GM12878 (cell line): ENCODE measurements around the gene GSAP.

Experiments used
- CTCF ChIP-seq, 3 experiments: IDR thresholded peaks in 2 of 3; conservative IDR thresholded peaks in 1 of 3; 2 replicates each; pipeline ENCODE4 v1.5.1; 2011; ENCODE audit warnings: low read depth in 3 of 3, low read length in 3 of 3, mild to moderate bottlenecking in 3 of 3, control low read depth in 2 of 3, moderate library complexity in 2 of 3, inconsistent platforms in 1 of 3, mixed read lengths in 1 of 3; ENCODE audit not compliant: control insufficient read depth in 2 of 3, insufficient read depth in 1 of 3; ENCODE audit errors: extremely low read depth in 1 of 3
- EP300 ChIP-seq, 2 experiments: fragments of 150-350 bp in 1 of 2; IDR thresholded peaks; 2 replicates each; pipeline ENCODE4 v1.6.1; 2011 to 2012; ENCODE audit warnings: low read depth in 2 of 2, low read length in 2 of 2, borderline replicate concordance in 1 of 2, improper control_type of control experiment in 1 of 2, inconsistent platforms in 1 of 2; ENCODE audit not compliant: control insufficient read depth in 1 of 2
- HCFC1 ChIP-seq: fragments of 150-350 bp; IDR thresholded peaks from 2 replicates; pipeline ENCODE4 v1.6.1; 2014; ENCODE audit warnings: low read length
- JUNB ChIP-seq: IDR thresholded peaks from 2 replicates; pipeline ENCODE4 v1.6.1; 2016; ENCODE audit warnings: antibody characterized with exemption, mild to moderate bottlenecking
- POLR2AphosphoS2 ChIP-seq: IDR thresholded peaks from 2 replicates; pipeline ENCODE4 v1.6.1; 2011; ENCODE audit warnings: low read depth, mild to moderate bottlenecking, low read length, improper control_type of control experiment, moderate library complexity
- RAD21 ChIP-seq: IDR thresholded peaks from 2 replicates; pipeline ENCODE4 v1.6.1; 2011; ENCODE audit warnings: mild to moderate bottlenecking, low read depth, low read length, moderate library complexity; ENCODE audit not compliant: insufficient read depth
- SIX5 ChIP-seq: IDR thresholded peaks from 2 replicates; pipeline ENCODE4 v1.6.1; 2011; ENCODE audit warnings: mild to moderate bottlenecking, low read depth, low read length, moderate library complexity; ENCODE audit not compliant: severe bottlenecking
- TF ChIP-seq, protein P1 (sequence below): IDR thresholded peaks from 2 replicates; pipeline ENCODE4 v1.6.1; 2011; ENCODE audit warnings: low read depth, mild to moderate bottlenecking, low read length, moderate library complexity, borderline replicate concordance; ENCODE audit errors: extremely low read depth

GRCh38 chr7:77459311-77459726 is 43.2 kb upstream of the GSAP start:
- TF ChIP-seq EP300 (IDR thresholded peaks at IDR 0.05; ENCODE audit: borderline replicate concordance in 1 of 2, control insufficient read depth in 1 of 2, low read depth in 2 of 2, low read length in 2 of 2) (no peak), SIX5 (no peak), CTCF (IDR thresholded peaks at IDR 0.05 in 2 of 3, conservative IDR thresholded peaks at IDR 0.05 in 1 of 3; ENCODE audit: control insufficient read depth in 2 of 3, extremely low read depth in 1 of 3, insufficient read depth in 1 of 3, low read depth in 3 of 3, low read length in 3 of 3) (no peak), POLR2AphosphoS2 (no peak), HCFC1 (no peak), JUNB (no peak), RAD21 (no peak)
- TF ChIP-seq, protein P1, sequence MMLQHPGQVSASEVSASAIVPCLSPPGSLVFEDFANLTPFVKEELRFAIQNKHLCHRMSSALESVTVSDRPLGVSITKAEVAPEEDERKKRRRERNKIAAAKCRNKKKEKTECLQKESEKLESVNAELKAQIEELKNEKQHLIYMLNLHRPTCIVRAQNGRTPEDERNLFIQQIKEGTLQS, result no peak
